Adrenal gland (tissue), 5 donors: ENCODE data around the gene FMC1.

ENCODE experiments used
- CTCF ChIP-seq, 6 experiments: fragments of 450-650 bp in 4 of 6; fragments of 200-600 bp in 2 of 6; sonication (generic) in 1 of 6; IDR thresholded peaks; 1 replicate in 5 of 6; 2 replicates in 1 of 6; pipeline versions ENCODE4 v1.5.1 to v1.8.0; 2016 to 2021; ENCODE audit warnings: antibody characterized with exemption in 6 of 6, mild to moderate bottlenecking in 2 of 6, moderate library complexity in 1 of 6
- POLR2A ChIP-seq, 2 donors: fragments of 450-650 bp; IDR thresholded peaks; one replicate each; pipeline ENCODE4 v1.6.1; 2017; ENCODE audit warnings: antibody characterized with exemption in 2 of 2, mild to moderate bottlenecking in 2 of 2, moderate library complexity in 1 of 2
- donor health status: DM: no; HTN: no; CAD: no.

- TF ChIP-seq CTCF (IDR thresholded peaks at IDR 0.05) (peak in 5 of 6 experiments; percentile 42 to 67 (median 50)), POLR2A (IDR thresholded peaks at IDR 0.05) (peak; percentile 54 to 82)
Measured at GRCh38 chr7:139341058-139341775, at the start of gene FMC1.
